HEK293 (cell line): ENCODE data around the gene CASTOR2.

Source experiments
- CTCF ChIA-PET: fragments of 350-600 bp; formaldehyde crosslinking; extraction: SDS; loops from one replicate; lab custom pipeline; 2021; ENCODE audit warnings: antibody characterized with exemption; lab: Yijun Ruan, JAX
- POLR2A ChIA-PET: fragments of 300-600 bp; formaldehyde crosslinking; extraction: SDS; loops from one replicate; lab custom pipeline; 2020; ENCODE audit warnings: antibody characterized with exemption, inconsistent platforms; lab: Yijun Ruan, JAX
- H3K27ac ChIP-seq: fragments of 200-500 bp; sonication (Bioruptor generic); 2 replicates; pipeline ENCODE4 v1.5.1; 2014; ENCODE audit warnings: low read depth, low read length, control low read depth, inconsistent platforms; ENCODE audit errors: extremely low read depth
- H3K36me3 ChIP-seq, 2 experiments: fragments of 200-500 bp in 1 of 2; sonication (Bioruptor generic) in 1 of 2; 1 replicate in 1 of 2; 2 replicates in 1 of 2; pipeline ENCODE4 v1.5.1; 2014 to 2017; ENCODE audit warnings: inconsistent platforms in 2 of 2, low read length in 2 of 2; ENCODE audit not compliant: control insufficient read depth in 2 of 2, insufficient read depth in 1 of 2
- H3K4me1 ChIP-seq: fragments of 200-500 bp; sonication (Bioruptor generic); 2 replicates; pipeline ENCODE4 v1.5.1; 2014; ENCODE audit warnings: mild to moderate bottlenecking, low read length, inconsistent platforms; ENCODE audit not compliant: control insufficient read depth, insufficient read depth
- H3K4me3 ChIP-seq: 2 replicates; pipeline ENCODE4 v1.5.1; 2011; ENCODE audit warnings: low read depth, mild to moderate bottlenecking, control low read depth, low read length, moderate library complexity
- H3K9me3 ChIP-seq: fragments of 200-500 bp; sonication (Bioruptor generic); 2 replicates; pipeline ENCODE4 v1.5.1; 2014; ENCODE audit warnings: low read depth, low read length, inconsistent platforms; ENCODE audit not compliant: control insufficient read depth, insufficient read depth
- GLI4 ChIP-seq: fragments of 450-650 bp; formaldehyde crosslinking; IDR thresholded peaks from 2 replicates; pipeline ENCODE4 v1.5.1; 2016; ENCODE audit warnings: missing biosample characterization, missing genetic modification characterization
- HOXD13 ChIP-seq: sonication (generic); formaldehyde crosslinking; IDR thresholded peaks from 2 replicates; pipeline ENCODE4 v1.8.0; 2022; ENCODE audit warnings: missing genetic modification reagents, borderline replicate concordance
- MEIS1 ChIP-seq: sonication (generic); formaldehyde crosslinking; IDR thresholded peaks from 2 replicates; pipeline ENCODE4 v1.8.1; 2022; ENCODE audit warnings: missing genetic modification reagents, mild to moderate bottlenecking, borderline replicate concordance
- OVOL3 ChIP-seq: fragments of 450-650 bp; formaldehyde crosslinking; IDR thresholded peaks from 2 replicates; pipeline ENCODE4 v1.5.1; 2016; ENCODE audit warnings: missing biosample characterization, missing genetic modification characterization
- RBAK ChIP-seq: fragments of 450-650 bp; formaldehyde crosslinking; IDR thresholded peaks from 2 replicates; pipeline ENCODE4 v1.5.1; 2016; ENCODE audit warnings: missing biosample characterization, missing genetic modification characterization
- SCRT2 ChIP-seq: fragments of 450-650 bp; formaldehyde crosslinking; IDR thresholded peaks from 2 replicates; pipeline ENCODE4 v1.5.1; 2016; ENCODE audit warnings: missing biosample characterization, missing genetic modification characterization
- TRIM28 ChIP-seq: IDR thresholded peaks from 2 replicates; pipeline ENCODE4 v1.6.1; 2011; ENCODE audit warnings: low read length, control low read depth, borderline replicate concordance
- ZBTB1 ChIP-seq: fragments of 450-650 bp; formaldehyde crosslinking; IDR thresholded peaks from 2 replicates; pipeline ENCODE4 v1.5.1; 2016; ENCODE audit warnings: missing biosample characterization, missing genetic modification characterization
- ZBTB7A ChIP-seq: fragments of 450-650 bp; formaldehyde crosslinking; IDR thresholded peaks from 2 replicates; pipeline ENCODE4 v1.5.1; 2016; ENCODE audit warnings: low read depth, missing biosample characterization, missing genetic modification characterization
- ZFHX2 ChIP-seq: fragments of 450-650 bp; formaldehyde crosslinking; conservative IDR thresholded peaks from 2 replicates; pipeline ENCODE4 v1.5.1; 2016; ENCODE audit warnings: missing biosample characterization, missing genetic modification characterization
- ZNF10 ChIP-seq: fragments of 450-650 bp; formaldehyde crosslinking; IDR thresholded peaks from 2 replicates; pipeline ENCODE4 v1.5.1; 2017; ENCODE audit warnings: missing biosample characterization, missing genetic modification characterization
- ZNF121 ChIP-seq: fragments of 450-650 bp; formaldehyde crosslinking; IDR thresholded peaks from 2 replicates; pipeline ENCODE4 v1.5.1; 2016; ENCODE audit warnings: missing biosample characterization, missing genetic modification characterization
- ZNF132 ChIP-seq: fragments of 450-650 bp; formaldehyde crosslinking; IDR thresholded peaks from 2 replicates; pipeline ENCODE4 v1.5.1; 2017; ENCODE audit warnings: missing biosample characterization, missing genetic modification characterization, borderline replicate concordance
- ZNF16 ChIP-seq: fragments of 450-650 bp; formaldehyde crosslinking; IDR thresholded peaks from 2 replicates; pipeline ENCODE4 v1.5.1; 2016; ENCODE audit warnings: low read depth, missing biosample characterization, missing genetic modification characterization
- ZNF169 ChIP-seq: fragments of 450-650 bp; formaldehyde crosslinking; IDR thresholded peaks from 2 replicates; pipeline ENCODE4 v1.5.1; 2016; ENCODE audit warnings: missing biosample characterization, missing genetic modification characterization
- ZNF423 ChIP-seq: fragments of 450-650 bp; formaldehyde crosslinking; IDR thresholded peaks from 2 replicates; pipeline ENCODE4 v1.5.1; 2016; ENCODE audit warnings: missing biosample characterization, missing genetic modification characterization
- ZNF521 ChIP-seq: fragments of 450-650 bp; formaldehyde crosslinking; IDR thresholded peaks from 2 replicates; pipeline ENCODE4 v1.5.1; 2017; ENCODE audit warnings: missing biosample characterization, mild to moderate bottlenecking, missing genetic modification characterization
- ZNF555 ChIP-seq: fragments of 450-650 bp; formaldehyde crosslinking; conservative IDR thresholded peaks from 2 replicates; pipeline ENCODE4 v1.5.1; 2017; ENCODE audit warnings: missing biosample characterization, mild to moderate bottlenecking, missing genetic modification characterization, inconsistent platforms
- ZNF654 ChIP-seq: fragments of 450-650 bp; formaldehyde crosslinking; IDR thresholded peaks from 2 replicates; pipeline ENCODE4 v1.5.1; 2016; ENCODE audit warnings: low read depth, missing biosample characterization, missing genetic modification characterization
- ZNF660 ChIP-seq: fragments of 450-650 bp; IDR thresholded peaks from 2 replicates; pipeline ENCODE4 v1.5.1; 2018; ENCODE audit warnings: missing biosample characterization, mild to moderate bottlenecking, missing genetic modification characterization
- ZNF837 ChIP-seq: fragments of 450-650 bp; formaldehyde crosslinking; IDR thresholded peaks from 2 replicates; pipeline ENCODE4 v1.5.1; 2016; ENCODE audit warnings: missing biosample characterization, missing genetic modification characterization
- TF ChIP-seq, protein P1 (sequence below): fragments of 450-650 bp; formaldehyde crosslinking; IDR thresholded peaks from 2 replicates; pipeline ENCODE4 v1.5.1; 2016; ENCODE audit warnings: missing biosample characterization, missing genetic modification characterization
- TF ChIP-seq, protein P2 (sequence below): fragments of 450-650 bp; formaldehyde crosslinking; IDR thresholded peaks from 2 replicates; pipeline ENCODE4 v1.5.1; 2017; ENCODE audit warnings: missing biosample characterization, missing genetic modification characterization
- TF ChIP-seq, protein P3 (sequence below): fragments of 450-650 bp; formaldehyde crosslinking; IDR thresholded peaks from 2 replicates; pipeline ENCODE4 v1.5.1; 2016; ENCODE audit warnings: missing biosample characterization, missing genetic modification characterization

The CASTOR2 gene

GRCh38 chr7:75033064-75033463 is 68.6 kb downstream of the CASTOR2 start:
- CTCF ChIA-PET = interaction anchor here (0.6 to 1.6 kb wide), 2 partner anchors 13 to 20 kb away, joined by 3 to 4 read pairs; no protein-coding TSS in a partner anchor
- POLR2A ChIA-PET = no interaction called here

GRCh38 chr7:75033826-75034225 is 69.3 kb downstream of the CASTOR2 start:
- ChIA-PET CTCF (no interaction called here), POLR2A (no interaction called here)
- Histone ChIP-seq H3K9me3 (no peaks in the 10 kb centered on the region), H3K36me3 (no peaks in the 10 kb centered on the region), H3K27ac (no peak overlapping the region), H3K4me3 (no peak overlapping the region), H3K4me1 (no peaks in the 10 kb centered on the region)
- TF ChIP-seq ZBTB7A (tag by site-specific recombination) (no peak), SCRT2 (tag by site-specific recombination) (peak; percentile 66)

More at GRCh38 chr7:75033064-75033463, 68.6 kb downstream of the CASTOR2 start:
- H3K9me3 ChIP-seq = no peaks in the 10 kb centered on the region
- TF ChIP-seq ZNF521 (tag by site-specific recombination) (no peak), TRIM28 (no peak), HOXD13 (CRISPR knock-in tag) (no peak), ZNF423 (no peak), ZNF660 (tag by site-specific recombination) (no peak), ZFHX2 (tag by site-specific recombination) (no peak), ZBTB1 (tag by site-specific recombination) (no peak), ZNF10 (tag by site-specific recombination) (no peak), ZNF837 (tag by site-specific recombination) (no peak), RBAK (tag by site-specific recombination) (no peak), GLI4 (tag by site-specific recombination) (no peak), ZNF654 (no peak), ZNF132 (tag by site-specific recombination) (no peak), ZNF121 (tag by site-specific recombination) (no peak), ZNF169 (no peak), OVOL3 (tag by site-specific recombination) (no peak)
- TF ChIP-seq, protein P1, sequence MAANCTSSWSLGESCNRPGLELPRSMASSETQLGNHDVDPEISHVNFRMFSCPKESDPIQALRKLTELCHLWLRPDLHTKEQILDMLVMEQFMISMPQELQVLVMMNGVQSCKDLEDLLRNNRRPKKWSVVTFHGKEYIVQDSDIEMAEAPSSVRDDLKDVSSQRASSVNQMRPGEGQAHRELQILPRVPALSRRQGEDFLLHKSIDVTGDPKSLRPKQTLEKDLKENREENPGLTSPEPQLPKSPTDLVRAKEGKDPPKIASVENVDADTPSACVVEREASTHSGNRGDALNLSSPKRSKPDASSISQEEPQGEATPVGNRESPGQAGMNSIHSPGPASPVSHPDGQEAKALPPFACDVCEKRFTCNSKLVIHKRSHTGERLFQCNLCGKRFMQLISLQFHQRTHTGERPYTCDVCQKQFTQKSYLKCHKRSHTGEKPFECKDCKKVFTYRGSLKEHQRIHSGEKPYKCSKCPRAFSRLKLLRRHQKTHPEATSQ (tag by site-specific recombination) = no peak
- TF ChIP-seq, protein P2, sequence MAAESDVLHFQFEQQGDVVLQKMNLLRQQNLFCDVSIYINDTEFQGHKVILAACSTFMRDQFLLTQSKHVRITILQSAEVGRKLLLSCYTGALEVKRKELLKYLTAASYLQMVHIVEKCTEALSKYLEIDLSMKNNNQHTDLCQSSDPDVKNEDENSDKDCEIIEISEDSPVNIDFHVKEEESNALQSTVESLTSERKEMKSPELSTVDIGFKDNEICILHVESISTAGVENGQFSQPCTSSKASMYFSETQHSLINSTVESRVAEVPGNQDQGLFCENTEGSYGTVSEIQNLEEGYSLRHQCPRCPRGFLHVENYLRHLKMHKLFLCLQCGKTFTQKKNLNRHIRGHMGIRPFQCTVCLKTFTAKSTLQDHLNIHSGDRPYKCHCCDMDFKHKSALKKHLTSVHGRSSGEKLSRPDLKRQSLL = no peak
- no peak overlapping the region for H3K27ac ChIP-seq
- H3K4me3 ChIP-seq = no peak overlapping the region
- H3K4me1 ChIP-seq = no peaks in the 10 kb centered on the region
- no peaks in the 10 kb centered on the region for H3K36me3 ChIP-seq

- no peak overlapping the region for H3K4me3 ChIP-seq
- TF ChIP-seq ZNF555 (tag by site-specific recombination) (no peak), MEIS1 (CRISPR knock-in tag) (no peak), ZNF16 (tag by site-specific recombination) (no peak)
- TF ChIP-seq, protein P3, sequence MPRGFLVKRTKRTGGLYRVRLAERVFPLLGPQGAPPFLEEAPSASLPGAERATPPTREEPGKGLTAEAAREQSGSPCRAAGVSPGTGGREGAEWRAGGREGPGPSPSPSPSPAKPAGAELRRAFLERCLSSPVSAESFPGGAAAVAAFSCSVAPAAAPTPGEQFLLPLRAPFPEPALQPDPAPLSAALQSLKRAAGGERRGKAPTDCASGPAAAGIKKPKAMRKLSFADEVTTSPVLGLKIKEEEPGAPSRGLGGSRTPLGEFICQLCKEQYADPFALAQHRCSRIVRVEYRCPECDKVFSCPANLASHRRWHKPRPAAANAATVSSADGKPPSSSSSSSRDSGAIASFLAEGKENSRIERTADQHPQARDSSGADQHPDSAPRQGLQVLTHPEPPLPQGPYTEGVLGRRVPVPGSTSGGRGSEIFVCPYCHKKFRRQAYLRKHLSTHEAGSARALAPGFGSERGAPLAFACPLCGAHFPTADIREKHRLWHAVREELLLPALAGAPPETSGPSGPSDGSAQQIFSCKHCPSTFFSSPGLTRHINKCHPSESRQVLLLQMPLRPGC (tag by site-specific recombination) = no peak
- TF ChIP-seq, all 188 proteins: peak for 0
- Histone ChIP-seq H3K9me3 (no peaks in the 10 kb centered on the region), H3K27ac (no peak overlapping the region), H3K36me3 (peaks cover 0 to 12% of the 10 kb centered on the region in 2 experiments; a peak in 2 of 3 replicates), H3K4me1 (no peaks in the 10 kb centered on the region)
- POLR2A ChIA-PET = interaction anchor here (0.9 kb wide), 1 partner anchor 45 kb away, joined by 8 read pairs; no protein-coding TSS in a partner anchor
- CTCF ChIA-PET = no interaction called here
Measured at GRCh38 chr7:75038508-75038907, 74.0 kb downstream of the CASTOR2 start.
